GM18873 (cell line): Measurements from ENCODE around the gene CD14.
"Not testable (repeated sequence)": the region's sequence is repeated elsewhere in the genome, so short reads cannot be mapped to it uniquely, and the experiment has no call there.

Source experiments
- ATAC-seq: cut with Tn5 transposase; IDR thresholded peaks from one replicate; pipeline ENCODE4 v1.9.1; 2021; ENCODE audit warnings: mild to moderate bottlenecking, moderate library complexity, moderate number of reproducible peaks; ENCODE audit not compliant: unreplicated experiment, low FRiP score

CD14 gene

DNA sequence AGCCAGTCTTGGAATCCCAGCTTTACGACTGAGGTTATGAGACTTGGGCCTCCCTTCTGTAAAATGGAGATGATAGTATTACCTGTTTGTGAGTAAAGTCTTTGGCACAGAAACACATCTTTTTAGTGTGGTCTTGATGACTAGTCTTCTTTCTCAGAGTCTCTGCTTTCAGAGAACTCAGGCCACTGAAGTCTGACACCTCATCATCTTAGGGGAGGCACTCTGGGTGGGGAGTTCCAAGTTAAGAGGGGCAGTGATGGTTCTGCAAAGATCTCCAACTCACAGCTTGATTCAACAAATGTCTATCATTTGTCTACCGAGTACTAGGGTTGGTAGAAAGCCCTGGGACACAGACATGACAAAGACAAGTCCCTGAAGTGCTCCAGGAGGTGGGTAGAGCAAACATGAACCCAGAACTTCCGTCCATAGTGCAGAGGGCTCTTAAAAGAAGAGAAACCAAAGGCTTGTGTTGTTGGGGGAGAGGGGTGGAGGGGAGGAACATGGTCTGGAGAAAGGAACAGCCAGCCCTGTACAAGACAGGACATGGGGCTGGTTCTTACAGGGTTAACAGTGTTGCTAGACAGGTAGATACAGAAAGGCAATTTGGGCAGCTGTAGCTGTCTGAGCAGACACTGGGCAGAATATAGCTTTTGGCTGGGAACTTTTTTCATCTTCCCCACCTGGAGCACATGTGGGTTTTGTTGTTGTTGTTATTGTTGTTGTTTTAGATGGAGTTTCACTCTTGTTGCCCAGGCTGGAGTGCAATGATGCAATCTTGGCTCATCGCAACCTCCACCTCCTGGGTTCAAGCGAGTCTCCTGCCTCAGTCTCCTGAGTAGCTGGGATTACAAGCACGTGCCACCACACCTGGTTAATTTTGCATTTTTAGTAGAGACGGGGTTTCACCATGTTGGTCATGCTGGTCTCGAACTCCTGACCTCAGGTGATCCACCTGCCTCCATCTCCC lies 2.6 kb upstream of the CD14 start:
- ATAC-seq: no peak

DNA sequence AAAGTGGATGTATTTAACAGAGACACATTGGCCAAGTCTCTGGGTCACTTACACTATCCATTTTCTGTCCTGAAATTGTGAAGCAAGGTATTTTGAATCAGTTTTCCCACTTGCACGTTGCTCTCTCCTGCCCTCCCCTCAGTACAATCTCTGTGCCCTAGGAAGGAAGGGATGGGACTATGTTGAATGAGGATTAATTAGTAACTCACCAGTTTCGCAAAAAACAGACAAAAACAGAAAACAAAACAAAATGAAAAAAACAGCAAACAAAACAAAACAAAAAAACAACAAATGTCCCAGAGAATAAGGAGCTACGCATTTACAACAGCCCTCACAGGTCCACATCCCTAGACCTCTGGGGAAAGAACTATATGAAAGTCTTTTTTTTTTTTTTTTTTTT lies 1.1 kb upstream of the CD14 start:
- no peak for ATAC-seq

DNA sequence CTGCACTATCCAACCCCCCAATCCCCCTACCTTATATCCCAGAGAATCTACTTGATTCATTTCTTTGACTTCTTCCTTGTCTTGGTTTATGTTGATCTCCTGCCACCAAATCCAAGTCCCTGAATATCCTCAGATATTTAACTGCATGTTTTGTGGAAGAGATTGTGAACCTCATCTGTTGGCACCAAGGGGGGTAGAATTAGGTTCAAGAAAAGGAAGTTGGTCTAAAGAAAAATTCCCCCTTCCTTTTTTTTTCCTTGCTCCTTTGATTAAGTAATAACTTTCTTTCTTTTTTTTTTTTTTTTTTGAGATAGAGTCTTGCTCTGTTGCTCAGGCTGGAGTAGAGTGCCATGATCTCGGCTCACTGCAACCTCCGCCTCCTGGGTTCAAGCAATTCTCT lies 526 bp upstream of the CD14 start:
- no peak for ATAC-seq

DNA sequence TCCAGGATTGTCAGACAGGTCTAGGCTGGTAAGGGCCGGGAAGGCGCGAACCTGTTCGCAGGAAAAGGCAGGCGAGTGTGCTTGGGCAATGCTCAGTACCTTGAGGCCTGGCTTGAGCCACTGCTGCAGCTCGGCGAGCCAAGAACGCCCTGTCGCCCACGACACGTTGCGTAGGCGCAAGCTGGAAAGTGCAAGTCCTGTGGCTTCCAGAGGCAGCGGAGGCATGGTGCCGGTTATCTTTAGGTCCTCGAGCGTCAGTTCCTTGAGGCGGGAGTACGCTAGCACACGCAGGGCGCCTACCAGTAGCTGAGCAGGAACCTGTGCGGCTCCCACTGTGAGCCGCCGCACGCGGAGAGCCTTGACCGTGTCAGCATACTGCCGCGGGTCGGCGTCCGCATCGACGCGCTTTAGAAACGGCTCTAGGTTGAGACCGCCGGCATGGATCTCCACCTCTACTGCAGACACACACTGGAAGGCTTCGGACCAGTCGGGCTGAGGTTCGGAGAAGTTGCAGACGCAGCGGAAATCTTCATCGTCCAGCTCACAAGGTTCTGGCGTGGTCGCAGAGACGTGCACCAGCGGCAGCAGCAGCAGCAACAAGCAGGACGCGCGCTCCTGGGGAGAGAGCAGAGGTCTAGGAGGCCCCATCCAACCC lies 482 bp downstream of the CD14 start:
- peak; percentile 52 for ATAC-seq

DNA sequence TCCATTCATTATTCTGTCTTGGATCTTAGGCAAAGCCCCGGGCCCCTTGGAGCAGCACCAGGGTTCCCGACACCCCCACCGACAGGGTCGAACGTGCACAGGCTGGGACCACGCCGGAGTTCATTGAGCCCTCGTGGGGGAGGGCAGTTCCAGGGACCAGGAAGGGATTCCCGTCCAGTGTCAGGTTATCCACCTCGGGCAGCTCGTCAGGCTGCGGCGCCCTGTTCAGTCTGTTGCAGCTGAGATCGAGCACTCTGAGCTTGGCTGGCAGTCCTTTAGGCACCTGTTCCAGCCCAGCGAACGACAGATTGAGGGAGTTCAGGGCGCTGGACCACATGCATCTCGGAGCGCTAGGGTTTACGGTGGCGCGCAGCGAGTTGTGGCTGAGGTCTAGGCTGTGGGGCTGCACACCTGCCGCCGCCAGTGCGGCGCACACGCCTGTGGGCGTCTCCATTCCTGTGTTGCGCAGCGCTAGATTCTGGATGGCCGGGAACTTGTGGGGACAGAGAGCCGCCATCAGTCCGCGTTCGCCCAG lies 1.1 kb downstream of the CD14 start:
- ATAC-seq: peak; percentile 21

DNA sequence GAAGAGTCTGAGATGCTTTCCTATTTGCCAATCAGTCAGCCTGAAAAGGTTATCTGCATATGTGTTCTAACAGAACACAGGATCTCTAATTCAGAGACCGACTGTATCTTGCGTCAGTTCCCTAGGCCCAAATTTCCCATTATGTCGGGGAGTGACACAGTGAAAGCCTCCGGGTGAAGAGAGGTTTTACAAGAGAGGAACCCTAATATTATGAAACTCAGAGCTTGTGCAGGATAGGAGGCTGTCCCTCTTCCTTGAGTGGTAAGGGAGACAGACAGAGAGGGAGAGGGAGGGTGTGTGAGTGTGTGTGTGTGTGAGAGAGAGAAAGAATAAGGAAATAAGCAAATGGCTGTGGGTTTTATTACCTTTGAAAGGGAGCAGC lies 1.9 kb downstream of the CD14 start:
- no peak for ATAC-seq

DNA sequence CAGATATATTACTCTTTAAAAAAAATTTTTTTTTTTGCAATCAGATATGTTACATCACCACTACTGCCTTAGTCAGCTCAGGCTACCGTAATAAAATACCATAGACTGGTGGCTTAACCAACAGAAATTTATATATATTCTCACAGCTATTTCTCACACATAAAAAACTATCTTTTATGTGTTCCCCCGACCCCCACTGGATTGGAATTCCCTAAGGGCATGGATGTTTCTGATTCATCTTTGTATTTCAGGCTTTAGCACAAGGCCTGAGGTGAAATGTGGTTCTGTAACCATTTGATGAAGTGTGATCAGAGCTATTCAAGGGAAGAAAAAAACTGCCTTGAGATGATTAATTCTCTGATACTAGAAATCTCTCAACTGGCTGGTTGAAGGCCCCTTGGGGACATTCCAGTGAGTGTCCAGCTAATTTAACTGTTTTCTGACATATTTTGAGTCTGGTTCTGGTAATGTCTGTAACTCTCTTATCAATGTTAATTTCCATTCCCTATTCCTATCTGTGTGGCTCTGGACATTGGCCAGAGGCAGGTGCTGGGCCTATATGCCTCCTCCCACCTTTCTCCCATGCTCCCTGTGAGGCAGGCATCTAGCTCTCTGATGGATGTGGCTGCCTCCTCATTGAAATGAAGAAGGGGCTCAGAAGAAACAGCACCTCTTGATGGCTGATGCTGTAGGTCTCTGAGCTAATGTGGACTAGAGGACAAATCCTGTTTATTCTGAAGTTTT lies 2.5 kb downstream of the CD14 start:
- no peak for ATAC-seq

DNA sequence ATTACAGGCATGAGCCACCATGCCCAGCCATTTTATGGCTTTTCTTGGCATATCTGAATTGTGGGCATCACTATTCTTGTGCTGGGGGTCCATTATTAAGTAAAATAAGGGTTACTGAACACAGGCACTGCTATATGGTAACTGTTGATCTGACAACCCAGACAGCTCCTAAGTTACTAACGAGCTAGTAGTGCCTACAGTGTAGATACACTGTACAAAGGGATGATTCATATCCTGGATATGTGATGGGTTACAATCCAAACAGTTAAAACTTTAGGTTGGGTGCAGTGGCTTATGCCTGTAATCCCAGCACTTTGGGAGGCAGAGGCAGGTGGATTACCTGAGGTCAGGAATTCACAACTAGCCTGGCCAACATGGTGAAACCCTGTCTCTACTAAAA lies 4.3 kb downstream of the CD14 start:
- ATAC-seq: no peak

DNA sequence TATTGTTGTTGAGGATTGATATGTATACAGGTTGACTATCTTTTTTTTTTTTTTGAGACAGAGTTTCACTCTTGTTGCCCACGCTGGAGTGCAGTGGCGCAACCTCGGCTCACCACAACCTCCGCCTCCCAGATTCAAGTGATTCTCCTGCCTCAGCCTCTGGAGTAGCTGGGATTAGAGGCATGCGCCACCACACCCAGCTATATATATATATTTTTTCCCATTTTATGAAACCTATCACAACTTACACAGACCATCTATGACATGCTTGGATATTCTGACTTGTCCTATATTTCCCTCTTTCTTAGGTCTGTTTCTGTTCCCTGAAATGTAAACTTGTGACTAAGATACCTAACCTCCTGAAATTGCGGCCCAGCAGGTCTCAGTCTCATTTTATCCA lies 5.0 kb downstream of the CD14 start:
- no peak for ATAC-seq

DNA sequence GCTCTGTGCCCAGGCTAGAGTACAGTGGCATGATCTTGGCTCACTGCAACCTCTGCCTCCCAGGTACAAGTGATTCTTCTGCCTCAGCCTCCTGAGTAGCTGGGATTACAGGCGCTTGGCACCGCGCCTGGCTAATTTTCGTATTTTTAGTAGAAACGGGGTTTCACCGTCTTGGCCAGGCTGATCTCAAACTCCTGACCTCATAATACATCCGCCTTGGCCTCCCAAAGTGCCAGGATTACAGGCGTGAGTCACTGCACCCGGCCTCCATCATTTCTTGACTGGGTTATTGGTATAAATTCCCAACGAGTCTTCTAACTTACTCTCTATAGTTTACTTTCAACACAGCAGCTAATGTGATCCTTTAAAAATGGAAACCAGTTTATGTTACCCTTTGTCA lies 8.1 kb downstream of the CD14 start:
- ATAC-seq: not testable (repeated sequence)

DNA sequence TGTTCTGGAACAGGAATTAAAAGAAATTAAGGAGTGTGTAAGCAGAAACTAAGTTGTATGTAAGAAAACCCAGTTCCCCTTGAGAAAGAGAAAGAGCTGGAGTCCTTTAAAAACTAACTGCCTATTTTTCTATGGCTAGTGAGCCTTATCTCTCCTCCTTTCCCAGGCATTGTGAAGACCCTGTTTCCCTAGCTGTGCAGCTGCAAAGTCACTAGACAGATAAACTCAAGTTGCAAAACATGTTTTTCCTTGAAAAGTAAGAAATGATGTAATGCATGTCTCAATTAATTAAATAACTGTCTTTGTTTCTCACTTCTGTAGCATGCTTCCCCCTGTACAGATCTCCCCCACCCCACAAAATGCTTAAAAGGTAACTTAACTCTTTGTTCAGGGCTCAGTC lies 9.9 kb downstream of the CD14 start:
- not testable (repeated sequence) for ATAC-seq

DNA sequence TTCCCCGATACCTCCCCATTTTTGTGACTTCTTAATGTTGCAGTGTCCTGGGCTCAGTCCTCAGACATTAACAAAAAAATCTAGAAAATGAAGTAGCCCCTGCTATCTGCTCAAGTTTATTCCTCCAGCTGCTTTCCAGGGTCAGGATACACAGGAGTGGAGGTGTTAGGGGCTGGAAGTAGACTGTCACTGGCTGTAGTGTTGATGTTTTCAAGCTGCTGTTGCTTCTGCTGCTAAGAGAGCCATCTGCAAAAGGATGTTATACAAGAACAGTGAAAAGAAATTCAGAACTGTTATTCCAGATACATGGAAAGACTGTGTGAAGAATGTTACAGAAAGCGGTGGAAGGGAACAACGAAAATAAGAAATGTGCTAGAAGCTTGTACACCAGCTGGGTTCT lies 10.7 kb downstream of the CD14 start:
- ATAC-seq: no peak

DNA sequence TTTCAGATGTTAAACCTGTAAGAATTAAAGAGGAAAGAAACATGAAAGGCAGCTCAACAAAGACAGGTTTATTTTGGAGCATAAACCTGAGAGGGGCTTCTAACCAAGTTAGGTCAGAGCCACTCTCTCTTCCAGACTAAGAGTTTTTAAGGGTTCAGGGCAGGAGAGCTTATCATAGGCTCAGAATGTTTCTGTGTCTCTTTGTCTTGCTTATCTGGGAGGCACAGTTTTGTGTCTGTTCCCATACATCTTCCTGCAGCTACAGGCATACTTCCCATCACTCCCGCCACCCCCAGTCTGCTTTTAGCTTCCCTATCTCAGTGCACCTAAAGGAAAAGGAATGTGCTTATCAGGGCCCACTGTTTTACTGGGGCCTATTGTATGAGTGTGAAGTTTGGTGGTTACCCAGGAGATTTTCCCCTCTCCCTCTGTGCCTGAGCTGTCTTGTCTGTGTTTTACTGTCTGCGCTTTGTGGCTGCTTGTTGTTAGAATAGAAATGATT lies 21.9 kb downstream of the CD14 start:
- no peak for ATAC-seq

DNA sequence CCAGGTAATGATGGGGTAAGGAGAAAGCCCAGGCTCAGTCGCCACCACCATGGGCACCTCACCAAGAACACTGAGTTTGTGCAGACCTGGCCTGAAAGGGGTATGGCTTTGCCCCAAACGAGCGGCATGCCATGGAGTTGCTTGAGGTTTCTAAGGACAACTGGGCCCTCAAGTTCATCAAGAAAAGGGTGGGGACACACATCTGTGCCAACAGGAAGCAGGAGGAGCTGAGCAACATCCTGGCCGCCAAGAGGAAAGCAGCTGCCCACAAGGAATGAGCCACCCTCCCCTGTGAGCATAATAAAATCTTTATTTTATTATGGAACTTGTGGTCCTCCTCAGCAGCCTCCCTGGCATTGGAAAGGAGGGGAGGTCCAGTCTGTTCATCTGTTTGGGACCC lies 23.8 kb downstream of the CD14 start:
- no peak for ATAC-seq

DNA sequence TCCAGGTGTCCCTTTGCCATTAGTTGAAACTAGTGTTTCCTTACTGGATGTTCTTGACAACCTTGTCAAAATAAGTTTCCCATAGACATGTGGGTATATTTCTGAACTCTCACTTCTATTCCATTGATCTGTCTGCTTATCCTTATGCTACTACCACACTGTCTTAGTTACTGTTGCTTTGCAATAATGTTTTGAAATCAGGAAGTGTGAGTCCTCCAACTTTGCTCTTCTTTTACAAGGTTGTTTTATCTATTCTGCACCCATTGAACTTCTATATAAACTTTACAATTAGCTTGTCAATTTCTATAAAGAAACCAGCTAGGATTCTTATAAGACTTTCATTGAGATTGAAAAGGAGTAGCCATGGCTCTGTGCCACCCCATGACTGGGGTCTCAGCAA lies 24.3 kb downstream of the CD14 start:
- no peak for ATAC-seq

DNA sequence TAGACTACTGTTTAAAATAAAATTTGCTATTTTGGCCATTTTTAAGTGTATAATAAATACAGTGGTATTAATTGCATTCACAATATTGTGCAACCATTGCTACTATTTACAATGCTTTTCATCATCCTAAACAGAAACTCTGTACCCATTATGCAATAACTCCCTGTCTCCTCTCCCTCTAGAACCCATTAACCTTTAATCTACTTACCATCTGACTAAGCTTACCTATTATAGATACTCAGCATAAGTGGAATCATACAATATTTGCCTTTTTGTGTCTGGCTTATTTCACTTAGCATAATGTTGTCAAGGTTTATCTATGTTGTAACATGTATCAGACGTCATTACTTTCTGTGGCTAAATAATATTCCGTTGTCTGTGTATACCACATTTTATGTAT lies 25.9 kb downstream of the CD14 start:
- ATAC-seq: no peak

DNA sequence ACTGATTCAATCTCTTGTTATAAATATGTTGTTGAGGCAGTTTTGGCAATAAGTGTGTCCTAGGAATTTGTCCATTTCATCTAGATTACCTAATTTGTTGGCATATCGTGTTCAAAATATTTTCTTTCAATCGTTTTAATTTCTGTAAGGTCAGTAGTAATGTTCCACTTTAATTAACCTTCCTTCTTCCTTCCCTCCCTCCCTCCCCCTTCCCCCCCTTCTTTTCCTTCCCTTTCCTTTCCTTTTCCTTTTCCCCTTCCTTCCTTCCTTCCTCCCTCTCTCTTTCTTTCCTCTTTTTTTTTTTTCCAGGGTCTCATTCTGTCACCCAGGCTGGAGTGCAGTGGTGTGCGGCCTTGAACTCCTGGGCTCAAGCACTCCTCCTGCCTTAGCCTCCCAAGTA lies 27.1 kb downstream of the CD14 start:
- ATAC-seq: no peak

DNA sequence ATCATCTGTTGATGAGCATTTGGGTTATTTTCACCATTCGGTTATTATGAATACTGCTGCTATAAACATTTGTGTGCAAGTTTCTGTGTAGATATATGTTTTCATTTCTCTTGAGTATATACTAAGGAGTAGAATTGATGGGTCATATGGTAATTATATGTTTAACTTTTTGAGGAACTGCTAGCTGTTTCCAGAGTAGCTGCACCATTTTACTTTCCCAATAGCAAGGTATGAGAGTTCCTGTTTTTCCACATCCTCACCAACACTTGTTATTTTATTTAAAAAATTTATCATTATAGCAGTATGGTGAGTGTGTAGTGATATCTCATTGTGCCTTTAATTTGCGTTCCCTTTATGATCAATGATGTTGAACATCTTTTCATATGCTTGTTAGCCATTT lies 29.2 kb downstream of the CD14 start:
- no peak for ATAC-seq

DNA sequence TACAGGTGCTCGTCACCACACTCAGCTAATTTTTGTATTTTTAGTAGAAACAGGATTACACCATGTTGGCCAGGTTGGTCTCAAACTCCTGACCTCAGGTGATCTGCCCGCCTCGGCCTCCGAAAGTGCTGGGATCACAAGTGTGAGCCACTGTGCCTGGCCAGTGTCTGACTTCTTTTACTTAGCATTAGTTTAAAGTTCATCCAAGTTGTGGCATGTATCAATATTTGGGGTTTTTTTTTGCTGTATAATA lies 29.6 kb downstream of the CD14 start:
- ATAC-seq: not testable (repeated sequence)

DNA sequence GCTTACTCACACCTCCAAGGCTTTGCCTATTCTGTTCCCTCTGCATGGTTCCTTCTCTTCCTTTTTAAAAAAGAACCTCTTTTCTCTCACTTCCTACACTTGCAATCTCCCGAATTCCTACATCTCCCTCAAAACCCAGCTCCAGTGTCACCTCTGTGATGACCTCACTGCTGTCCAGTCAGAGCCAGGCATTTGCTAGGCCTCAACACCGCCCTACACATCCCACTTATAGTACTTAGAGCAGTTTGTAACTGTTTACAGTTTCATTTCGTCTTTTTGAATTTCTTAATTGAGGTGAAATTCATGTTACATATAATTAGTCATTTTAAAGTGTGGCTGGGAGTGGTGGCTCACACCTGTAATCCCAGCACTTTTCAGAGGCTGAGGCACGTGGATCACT lies 30.8 kb downstream of the CD14 start:
- ATAC-seq: no peak

DNA sequence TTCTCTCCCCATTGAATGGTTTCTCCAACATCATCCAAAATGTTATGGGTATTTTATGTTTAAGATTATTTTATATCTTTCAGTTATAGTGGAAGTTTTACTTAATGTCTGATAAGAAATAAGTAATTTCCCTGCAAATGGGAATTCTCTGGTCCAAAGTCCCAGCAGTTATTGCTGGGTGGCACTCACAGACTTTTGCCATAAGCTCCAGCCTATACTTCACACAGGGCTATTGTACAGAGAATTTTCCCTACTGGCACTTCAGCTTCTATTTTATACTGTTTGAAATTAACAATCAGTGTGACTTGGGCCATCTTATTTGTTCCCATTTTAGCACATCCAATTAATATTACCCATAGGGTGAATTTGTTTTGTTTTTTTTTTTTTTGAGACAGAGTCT lies 32.9 kb downstream of the CD14 start:
- no peak for ATAC-seq
